ENCODE results near the gene TMEM25.
A peak's percentile ranks its signal among the peaks of the same experiment; 100 is the strongest.
"Not testable (repeated sequence)": the region's sequence is repeated elsewhere in the genome, so short reads cannot be mapped to it uniquely, and the experiment has no call there.

The TMEM25 gene

GRCh38 chr11:118532091-118532490 lies 1.1 kb downstream of the TMEM25 start:
- no peak for DNase-seq (ENCODE audit: low read depth, low spot score)

- DNase-seq (ENCODE audit: low read depth, low spot score): no peak
Observed at GRCh38 chr11:118532852-118533768, 2.1 kb downstream of the TMEM25 start.

- DNase-seq (ENCODE audit: low read depth, low spot score): no peak
Observed at GRCh38 chr11:118533769-118534729, 3.1 kb downstream of the TMEM25 start.

GRCh38 chr11:118535261-118535660 lies 4.3 kb downstream of the TMEM25 start:
- no peak for DNase-seq (ENCODE audit: low read depth, low spot score)

- DNase-seq (ENCODE audit: low read depth, low spot score): no peak
Observed at GRCh38 chr11:118536726-118537125, 5.7 kb downstream of the TMEM25 start.

GRCh38 chr11:118537409-118537980 lies 6.5 kb downstream of the TMEM25 start:
- DNase-seq (ENCODE audit: low read depth, low spot score): no peak

- no peak for DNase-seq (ENCODE audit: low read depth, low spot score)
Observed at GRCh38 chr11:118544010-118544646, 13.1 kb downstream of the TMEM25 start.

GRCh38 chr11:118544647-118545010 lies 13.6 kb downstream of the TMEM25 start:
- no peak for DNase-seq (ENCODE audit: low read depth, low spot score)

- no peak for DNase-seq (ENCODE audit: low read depth, low spot score)
Observed at GRCh38 chr11:118545533-118545932, 14.5 kb downstream of the TMEM25 start.

- no peak for DNase-seq (ENCODE audit: low read depth, low spot score)
Observed at GRCh38 chr11:118547132-118547531, 16.1 kb downstream of the TMEM25 start.

- no peak for DNase-seq (ENCODE audit: low read depth, low spot score)
Observed at GRCh38 chr11:118552341-118552740, 21.3 kb downstream of the TMEM25 start.

- DNase-seq (ENCODE audit: low read depth, low spot score): no peak
Observed at GRCh38 chr11:118560806-118561205, 29.8 kb downstream of the TMEM25 start.

GRCh38 chr11:118565051-118565450 lies 34.1 kb downstream of the TMEM25 start:
- DNase-seq (ENCODE audit: low read depth, low spot score): no peak

GRCh38 chr11:118569670-118570069 lies 38.7 kb downstream of the TMEM25 start:
- DNase-seq (ENCODE audit: low read depth, low spot score): no peak

- no peak for DNase-seq (ENCODE audit: low read depth, low spot score)
Observed at GRCh38 chr11:118570787-118571186, 39.8 kb downstream of the TMEM25 start.

GRCh38 chr11:118571701-118572060 lies 40.7 kb downstream of the TMEM25 start:
- DNase-seq (ENCODE audit: low read depth, low spot score): not testable (repeated sequence)

GRCh38 chr11:118572061-118572980 lies 41.3 kb downstream of the TMEM25 start, which contains the start of gene ARCN1:
Gene ARCN1 (plus strand): TSS chr11:118572409. CDS start chr11:118572548, 139 bp downstream.
- peak; percentile 43 for DNase-seq (ENCODE audit: low read depth, low spot score)

GRCh38 chr11:118572981-118573550 lies 42.1 kb downstream of the TMEM25 start:
- DNase-seq (ENCODE audit: low read depth, low spot score): no peak

- no peak for DNase-seq (ENCODE audit: low read depth, low spot score)
Observed at GRCh38 chr11:118574636-118575035, 43.6 kb downstream of the TMEM25 start.

GRCh38 chr11:118577995-118578394 lies 47.0 kb downstream of the TMEM25 start:
- not testable (repeated sequence) for DNase-seq (ENCODE audit: low read depth, low spot score)

Data from activated naive CD8-positive, alpha-beta T cell treated with anti-CD3 and anti-CD28 coated beads, Interleukin-2, amount 50 U/mL, for 16 hours (primary cell).